Activated T-cell treated with anti-CD3 and anti-CD28 coated beads, Interleukin-2, amount 50 U/mL, for 72 hours (primary cell): Measurements from ENCODE around the gene C2CD2. TPM values are rescaled to one million over a fixed set of nuclear protein-coding genes. Genes with fewer than 3 reads are reported as not detected.
"Not testable (repeated sequence)": the region's sequence is repeated elsewhere in the genome, so short reads cannot be mapped to it uniquely, and the experiment has no call there.

ENCODE experiments used
- ATAC-seq, 2 donors: fragments of 150-1000 bp; cut with Tn5 transposase; replicated peaks in 1 of 2; 2 replicates each; pipeline ENCODE4 v1.10.0; 2021; ENCODE audit warnings: moderate library complexity in 2 of 2, mild to moderate bottlenecking in 1 of 2
- DNase-seq, 2 donors: peaks; one replicate each; pipeline ENCODE4 v3.0.0; 2021 to 2022; ENCODE audit warnings: mixed read lengths in 1 of 2
- H3K27ac Mint-ChIP-seq: one replicate; pipeline ENCODE4 v1.8.0; 2022; ENCODE audit warnings: mild to moderate bottlenecking, moderate library complexity, mixed read lengths
- H3K27me3 Mint-ChIP-seq: one replicate; pipeline ENCODE4 v1.8.0; 2022; ENCODE audit warnings: low read depth, mixed read lengths
- H3K36me3 Mint-ChIP-seq, 2 donors: one replicate each; pipeline ENCODE4 v1.8.0; 2022; ENCODE audit warnings: mixed read lengths in 2 of 2, mild to moderate bottlenecking in 1 of 2; ENCODE audit not compliant: insufficient read depth in 2 of 2
- H3K4me1 Mint-ChIP-seq: one replicate; pipeline ENCODE4 v1.8.0; 2022; ENCODE audit warnings: low read depth, mixed read lengths
- H3K4me3 Mint-ChIP-seq, 2 donors: one replicate each; pipeline ENCODE4 v1.8.0; 2022; ENCODE audit warnings: mild to moderate bottlenecking in 2 of 2, mixed read lengths in 2 of 2, moderate library complexity in 2 of 2
- H3K9me3 Mint-ChIP-seq, 2 donors: one replicate each; pipeline ENCODE4 v1.8.0; 2022; ENCODE audit warnings: mixed read lengths in 2 of 2
- total RNA-seq, 2 donors: library from RNA; stranded (reverse); gene quantifications; one replicate each; pipeline ENCODE4 v1.2.3, GENCODE V29; 2022

C2CD2 gene
- 10 to 100 TPM in 1 of 2 donors, 1 to 10 TPM in 1; 6.9 to 15.1 TPM for total RNA-seq

DNA sequence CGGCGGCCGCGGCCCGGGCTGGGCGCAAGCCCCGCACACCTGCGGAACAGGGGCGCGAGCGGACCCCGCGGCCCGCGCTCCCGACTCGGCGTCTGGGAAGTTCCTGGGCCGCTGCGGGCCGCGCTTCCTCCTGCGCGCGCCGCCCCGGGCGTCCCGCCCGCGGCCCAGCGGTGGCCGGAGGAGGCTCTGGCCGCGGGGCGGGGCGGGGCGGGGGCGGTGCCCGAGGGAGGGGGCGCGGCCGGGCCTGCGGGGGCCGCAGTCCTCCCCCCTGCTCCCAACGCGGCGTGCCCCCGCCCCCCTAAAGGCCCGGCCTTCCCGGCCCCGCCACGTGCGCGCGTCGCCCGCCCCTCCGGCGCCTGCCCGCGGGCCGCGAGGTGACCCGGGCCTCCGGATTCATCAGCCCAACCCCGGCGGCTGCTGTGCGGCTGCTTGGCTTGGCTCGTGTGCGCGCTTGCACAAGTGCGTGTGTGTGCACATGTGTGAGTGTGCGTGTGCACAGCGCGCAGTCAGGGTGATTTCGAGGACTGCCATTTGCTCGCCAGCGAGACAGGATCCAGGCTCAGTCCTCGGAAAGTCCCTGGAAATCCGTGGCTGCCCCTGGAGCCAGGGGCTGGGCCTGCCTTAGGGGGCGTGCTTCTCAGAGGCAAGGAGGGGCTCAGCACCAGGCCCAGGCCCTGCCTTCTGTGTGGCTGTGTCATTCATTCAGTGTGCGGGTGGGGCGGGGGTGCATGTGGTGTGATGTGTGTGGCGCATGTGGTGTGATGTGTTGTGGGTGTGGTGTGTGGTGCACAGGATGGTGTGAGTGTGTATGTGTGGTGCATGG, at the start of gene C2CD2:
Gene C2CD2 (minus strand): TSS at position 188 of the 823 bp plus-strand sequence. CDS start 370 bp downstream, outside the sequence.
- no peak within 1 kb of the TSS for H3K27ac Mint-ChIP-seq
- peaks cover 31% of the 10 kb centered on the region for H3K4me1 Mint-ChIP-seq
- peak; percentile 54 to 63 for ATAC-seq
- H3K27me3 Mint-ChIP-seq: peaks cover 38% of the 10 kb centered on the region
- H3K36me3 Mint-ChIP-seq: peaks cover 0 to 2% of the 10 kb centered on the region in 2 donors
- H3K9me3 Mint-ChIP-seq: no peaks in the 10 kb centered on the region
- peak within 1 kb of the TSS; percentile 43 to 68 for H3K4me3 Mint-ChIP-seq
- peak; percentile 15 to 22 for DNase-seq

- H3K4me1 Mint-ChIP-seq: peaks cover 75% of the 10 kb centered on the region
- H3K27me3 Mint-ChIP-seq: no peaks in the 10 kb centered on the region
- H3K36me3 Mint-ChIP-seq: peaks cover 13 to 40% of the 10 kb centered on the region in 2 donors
- peak overlapping the region; percentile 54 to 63 for H3K4me3 Mint-ChIP-seq
- peak; percentile 12 to 40 for DNase-seq
- ATAC-seq: peak; percentile 26 to 47
- H3K27ac Mint-ChIP-seq: peak overlapping the region; percentile 26
- H3K9me3 Mint-ChIP-seq: peaks cover 0 to 1% of the 10 kb centered on the region in 2 donors
These were observed 49.2 kb upstream of the C2CD2 start for GRCh38 chr21:42003051-42003461.

DNA sequence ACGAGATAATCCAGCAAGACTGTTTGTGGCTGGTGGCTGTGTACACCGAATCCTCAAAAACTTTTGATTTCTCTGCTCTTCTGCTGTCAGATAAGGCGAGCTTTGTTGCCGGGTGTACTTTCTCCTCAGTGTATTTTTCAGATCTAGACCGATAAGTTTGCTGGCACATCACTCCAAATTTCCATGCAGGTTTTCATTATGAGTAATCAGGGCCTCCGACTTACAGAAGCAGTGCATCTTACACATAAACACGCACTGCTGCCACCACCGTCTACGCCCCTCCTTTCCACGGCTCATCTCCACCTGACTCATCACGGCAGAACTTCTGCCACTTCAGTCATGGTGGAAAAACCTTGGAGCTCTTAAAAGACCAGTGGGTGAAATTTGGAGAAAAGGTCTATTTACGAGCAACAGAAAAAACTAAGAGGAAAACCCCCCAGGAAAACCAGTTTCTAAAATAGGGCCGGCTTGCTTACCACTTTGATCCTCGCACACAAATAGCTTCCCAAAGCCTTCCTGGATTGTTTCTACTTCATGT, 48.7 kb upstream of the C2CD2 start:
- Mint-ChIP-seq H3K36me3 (peaks cover 15 to 41% of the 10 kb centered on the region in 2 donors), H3K9me3 (peaks cover 0 to 1% of the 10 kb centered on the region in 2 donors), H3K27ac (peak overlapping the region; percentile 26), H3K27me3 (no peaks in the 10 kb centered on the region), H3K4me1 (peaks cover 69% of the 10 kb centered on the region), H3K4me3 (peak overlapping the region; percentile 54 to 63)
- DNase-seq (peak; percentile 82 to 90), ATAC-seq (peak; percentile 98 to 99)

DNA sequence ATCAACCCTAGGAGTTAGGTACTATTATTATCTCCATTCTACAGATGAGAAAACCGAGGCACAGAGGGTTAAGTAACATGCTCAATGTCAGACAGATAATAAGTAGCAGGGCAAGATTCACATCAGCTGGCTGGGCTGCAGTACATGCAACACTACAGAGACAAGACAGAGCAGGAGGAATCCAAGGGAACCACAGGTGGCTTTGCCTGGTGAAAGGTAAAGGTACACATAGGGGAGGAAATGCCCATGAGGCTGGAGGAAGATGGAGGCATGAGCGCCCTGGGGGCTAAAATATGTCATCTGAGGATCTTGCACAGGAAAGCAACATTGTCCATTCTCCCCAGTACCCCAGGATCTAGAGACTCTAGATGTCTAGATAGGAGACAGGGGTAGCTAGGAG, 48.0 kb upstream of the C2CD2 start:
- no peak for ATAC-seq
- Mint-ChIP-seq H3K4me1 (peaks cover 62% of the 10 kb centered on the region), H3K36me3 (peaks cover 14 to 44% of the 10 kb centered on the region in 2 donors), H3K4me3 (peak overlapping the region; percentile 62 to 72), H3K9me3 (peaks cover under 1 to 1% of the 10 kb centered on the region in 2 donors), H3K27ac (peak overlapping the region; percentile 24), H3K27me3 (no peaks in the 10 kb centered on the region)
- DNase-seq: no peak

DNA sequence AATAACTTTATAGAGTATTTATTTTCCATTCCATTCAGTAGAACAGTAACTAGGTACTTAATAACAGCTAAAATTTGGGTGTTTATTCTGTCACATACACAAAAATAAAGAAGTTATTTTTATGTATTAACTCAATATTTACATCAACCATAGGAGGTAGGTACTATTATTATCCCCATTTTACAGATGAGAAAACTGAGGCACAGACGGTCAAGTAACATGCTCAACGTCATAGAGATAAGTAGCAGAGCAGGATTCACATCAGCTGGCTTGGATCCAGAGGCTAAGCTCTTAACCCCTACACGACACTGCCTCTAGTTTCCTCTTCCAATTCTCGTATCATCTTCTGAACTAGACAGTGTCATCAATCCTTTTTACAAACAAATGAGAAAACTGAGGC, 47.1 kb upstream of the C2CD2 start:
- no peak for ATAC-seq
- no peak for DNase-seq
- H3K4me3 Mint-ChIP-seq: peak overlapping the region; percentile 62 to 72
- no peaks in the 10 kb centered on the region for H3K27me3 Mint-ChIP-seq
- peaks cover 1 to 6% of the 10 kb centered on the region in 2 donors for H3K9me3 Mint-ChIP-seq
- H3K36me3 Mint-ChIP-seq: peaks cover 19 to 47% of the 10 kb centered on the region in 2 donors
- H3K27ac Mint-ChIP-seq: peak overlapping the region; percentile 88
- H3K4me1 Mint-ChIP-seq: peaks cover 55% of the 10 kb centered on the region

GRCh38 chr21:41997657-41998056, 43.8 kb upstream of the C2CD2 start:
- Mint-ChIP-seq H3K27me3 (no peaks in the 10 kb centered on the region), H3K36me3 (peaks cover 25 to 70% of the 10 kb centered on the region in 2 donors), H3K9me3 (peaks cover 4 to 12% of the 10 kb centered on the region in 2 donors), H3K4me1 (peaks cover 33% of the 10 kb centered on the region), H3K27ac (no peak overlapping the region), H3K4me3 (no peak overlapping the region)
- DNase-seq (no peak), ATAC-seq (no peak)

GRCh38 chr21:41995577-41995976, 41.8 kb upstream of the C2CD2 start:
- Mint-ChIP-seq H3K4me1 (peaks cover 21% of the 10 kb centered on the region), H3K27me3 (no peaks in the 10 kb centered on the region), H3K36me3 (peaks cover 20 to 69% of the 10 kb centered on the region in 2 donors), H3K9me3 (peaks cover 3 to 12% of the 10 kb centered on the region in 2 donors), H3K27ac (no peak overlapping the region), H3K4me3 (no peak overlapping the region)
- DNase-seq (no peak), ATAC-seq (no peak)

GRCh38 chr21:41994613-41995012, 40.8 kb upstream of the C2CD2 start:
- ATAC-seq, H3K27me3 Mint-ChIP-seq, H3K4me3 Mint-ChIP-seq, DNase-seq, H3K27ac Mint-ChIP-seq: not testable (repeated sequence)
- Mint-ChIP-seq H3K9me3 (peaks cover 3 to 12% of the 10 kb centered on the region in 2 donors), H3K36me3 (peaks cover 19 to 61% of the 10 kb centered on the region in 2 donors), H3K4me1 (peaks cover 18% of the 10 kb centered on the region)

- H3K9me3 Mint-ChIP-seq: peaks cover 3 to 12% of the 10 kb centered on the region in 2 donors
- H3K36me3 Mint-ChIP-seq: peaks cover 19 to 53% of the 10 kb centered on the region in 2 donors
- H3K27ac Mint-ChIP-seq: no peak overlapping the region
- peaks cover 14% of the 10 kb centered on the region for H3K4me1 Mint-ChIP-seq
- no peak overlapping the region for H3K4me3 Mint-ChIP-seq
- DNase-seq: no peak
- ATAC-seq: no peak
- H3K27me3 Mint-ChIP-seq: no peaks in the 10 kb centered on the region
These were observed 39.9 kb upstream of the C2CD2 start for GRCh38 chr21:41993744-41994143.

- no peaks in the 10 kb centered on the region for H3K27me3 Mint-ChIP-seq
- DNase-seq: no peak
- H3K4me1 Mint-ChIP-seq: peaks cover 14% of the 10 kb centered on the region
- peaks cover 3 to 12% of the 10 kb centered on the region in 2 donors for H3K9me3 Mint-ChIP-seq
- no peak overlapping the region for H3K4me3 Mint-ChIP-seq
- H3K36me3 Mint-ChIP-seq: peaks cover 16 to 45% of the 10 kb centered on the region in 2 donors
- H3K27ac Mint-ChIP-seq: no peak overlapping the region
- no peak for ATAC-seq
These were observed 38.8 kb upstream of the C2CD2 start for GRCh38 chr21:41992576-41992975.

DNA sequence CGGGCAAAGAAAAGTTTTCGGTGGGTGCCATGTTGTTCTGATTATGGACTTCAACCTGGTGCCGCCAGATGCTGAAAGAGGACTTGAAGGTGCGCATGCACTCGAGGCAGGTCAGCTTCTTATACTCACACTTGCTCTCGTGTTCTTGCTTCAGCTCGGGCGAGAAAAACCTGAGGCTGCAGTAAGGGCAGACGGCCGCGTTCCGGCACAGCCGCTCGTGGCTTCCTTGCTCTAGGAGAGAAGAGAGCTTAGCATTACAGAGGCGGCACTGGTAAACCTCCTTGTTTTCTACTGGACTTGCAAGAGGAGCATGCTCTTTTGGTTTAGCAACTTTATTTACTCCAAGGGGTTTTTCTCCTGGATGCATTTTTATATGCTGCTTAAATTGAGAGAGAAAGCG, 37.8 kb upstream of the C2CD2 start:
- H3K4me1 Mint-ChIP-seq: peaks cover 14% of the 10 kb centered on the region
- no peak overlapping the region for H3K4me3 Mint-ChIP-seq
- no peak for ATAC-seq
- H3K27me3 Mint-ChIP-seq: no peaks in the 10 kb centered on the region
- DNase-seq: no peak
- peaks cover 3 to 11% of the 10 kb centered on the region in 2 donors for H3K9me3 Mint-ChIP-seq
- H3K27ac Mint-ChIP-seq: no peak overlapping the region
- H3K36me3 Mint-ChIP-seq: peaks cover 14 to 39% of the 10 kb centered on the region in 2 donors

- Mint-ChIP-seq H3K9me3 (no peaks in the 10 kb centered on the region), H3K4me3 (no peak overlapping the region), H3K4me1 (peaks cover 10% of the 10 kb centered on the region), H3K36me3 (peaks cover 5 to 22% of the 10 kb centered on the region in 2 donors), H3K27me3 (no peaks in the 10 kb centered on the region), H3K27ac (no peak overlapping the region)
- ATAC-seq: no peak
- no peak for DNase-seq
These were observed 35.9 kb upstream of the C2CD2 start for GRCh38 chr21:41989698-41990097.

DNA sequence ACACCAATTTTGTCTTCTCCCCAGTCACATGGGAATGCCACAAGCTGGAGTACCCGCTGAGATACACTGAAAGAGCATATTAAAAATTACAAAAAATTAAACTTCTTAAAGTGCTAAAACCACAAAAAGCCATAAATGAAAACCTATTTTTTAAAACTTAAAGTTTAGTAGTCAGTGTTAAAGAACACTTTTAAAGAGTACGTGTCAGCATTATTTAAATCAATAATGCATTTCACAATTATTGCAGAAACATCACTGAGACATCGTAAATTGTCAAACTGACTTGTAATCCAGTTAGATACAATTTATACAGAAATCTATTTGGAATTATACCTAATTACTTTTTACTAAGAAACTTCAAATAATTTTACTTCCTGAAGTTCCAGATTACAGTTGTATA, 33.5 kb upstream of the C2CD2 start:
- Mint-ChIP-seq H3K9me3 (peaks cover 7 to 8% of the 10 kb centered on the region in 2 donors), H3K36me3 (peaks cover 9 to 13% of the 10 kb centered on the region in 2 donors), H3K4me1 (peaks cover 9% of the 10 kb centered on the region), H3K27ac (no peak overlapping the region), H3K4me3 (no peak overlapping the region), H3K27me3 (peaks cover 4% of the 10 kb centered on the region)
- no peak for ATAC-seq
- no peak for DNase-seq
